LNCAP (cell line): ENCODE results near the gene SOX18.

Source experiments
- TF ChIP-seq, protein P1 (sequence below): fragments of 450-650 bp; IDR thresholded peaks from 2 replicates; pipeline ENCODE4 v1.5.1; 2017; ENCODE audit warnings: mild to moderate bottlenecking

Gene SOX18

DNA sequence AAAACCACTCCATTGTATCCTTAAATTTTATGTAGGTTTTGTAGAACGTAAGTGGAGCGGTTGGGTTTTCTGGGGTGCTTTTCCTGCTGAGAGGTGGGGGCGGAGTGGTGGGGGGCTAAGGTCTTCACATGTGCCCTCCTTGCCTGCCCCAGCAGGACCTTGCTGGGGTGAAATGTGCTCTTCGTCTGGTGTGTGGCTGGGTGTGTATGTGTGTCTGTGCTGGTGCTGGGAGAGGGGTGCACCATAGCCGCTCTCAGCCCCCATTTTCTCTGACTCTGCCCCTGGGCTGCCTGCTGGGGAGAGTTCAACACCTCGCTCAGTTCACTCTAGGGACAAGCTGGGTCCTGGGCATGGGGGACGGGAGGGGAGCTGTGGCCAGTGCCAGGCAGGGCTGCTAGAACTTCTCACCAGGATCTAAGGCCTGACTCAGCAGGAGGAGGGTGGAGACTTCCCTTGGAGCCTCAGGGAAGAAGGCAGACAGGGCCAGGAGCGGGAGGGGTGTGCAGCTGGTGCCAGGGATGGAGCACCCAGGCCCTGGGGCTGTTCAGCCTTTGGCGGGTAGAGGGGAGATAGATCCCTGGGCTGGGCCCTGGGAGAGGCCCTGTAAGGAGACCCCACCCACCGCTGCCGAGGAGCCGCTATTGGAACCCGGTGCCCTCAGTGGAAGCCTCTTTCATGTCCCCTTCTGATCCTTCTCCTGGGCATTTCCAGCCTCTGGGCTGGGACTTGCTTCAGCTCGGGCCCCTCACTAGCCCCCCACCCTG is 4.8 kb downstream of the SOX18 start:
- TF ChIP-seq, protein P1, sequence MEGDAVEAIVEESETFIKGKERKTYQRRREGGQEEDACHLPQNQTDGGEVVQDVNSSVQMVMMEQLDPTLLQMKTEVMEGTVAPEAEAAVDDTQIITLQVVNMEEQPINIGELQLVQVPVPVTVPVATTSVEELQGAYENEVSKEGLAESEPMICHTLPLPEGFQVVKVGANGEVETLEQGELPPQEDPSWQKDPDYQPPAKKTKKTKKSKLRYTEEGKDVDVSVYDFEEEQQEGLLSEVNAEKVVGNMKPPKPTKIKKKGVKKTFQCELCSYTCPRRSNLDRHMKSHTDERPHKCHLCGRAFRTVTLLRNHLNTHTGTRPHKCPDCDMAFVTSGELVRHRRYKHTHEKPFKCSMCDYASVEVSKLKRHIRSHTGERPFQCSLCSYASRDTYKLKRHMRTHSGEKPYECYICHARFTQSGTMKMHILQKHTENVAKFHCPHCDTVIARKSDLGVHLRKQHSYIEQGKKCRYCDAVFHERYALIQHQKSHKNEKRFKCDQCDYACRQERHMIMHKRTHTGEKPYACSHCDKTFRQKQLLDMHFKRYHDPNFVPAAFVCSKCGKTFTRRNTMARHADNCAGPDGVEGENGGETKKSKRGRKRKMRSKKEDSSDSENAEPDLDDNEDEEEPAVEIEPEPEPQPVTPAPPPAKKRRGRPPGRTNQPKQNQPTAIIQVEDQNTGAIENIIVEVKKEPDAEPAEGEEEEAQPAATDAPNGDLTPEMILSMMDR = no peak

DNA sequence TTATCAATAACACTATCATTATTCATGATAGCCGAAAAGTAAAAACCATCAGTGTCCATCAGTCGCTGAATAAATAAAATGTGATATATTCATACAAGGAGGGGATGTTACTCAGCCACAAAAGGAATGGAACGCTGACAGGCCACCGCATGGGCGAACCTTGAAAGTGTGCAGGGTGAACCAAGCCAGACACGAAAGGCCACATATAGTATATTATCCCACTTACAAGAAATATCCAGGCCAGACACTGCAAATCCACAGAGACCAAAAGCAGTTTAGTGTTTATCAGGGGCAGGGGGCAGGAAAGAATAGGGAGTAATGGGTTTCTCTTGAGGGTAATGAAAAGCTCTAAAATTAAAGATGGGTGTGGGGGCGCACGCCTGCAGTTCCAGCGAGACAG is 5.7 kb downstream of the SOX18 start:
- TF ChIP-seq, protein P1 = no peak

DNA sequence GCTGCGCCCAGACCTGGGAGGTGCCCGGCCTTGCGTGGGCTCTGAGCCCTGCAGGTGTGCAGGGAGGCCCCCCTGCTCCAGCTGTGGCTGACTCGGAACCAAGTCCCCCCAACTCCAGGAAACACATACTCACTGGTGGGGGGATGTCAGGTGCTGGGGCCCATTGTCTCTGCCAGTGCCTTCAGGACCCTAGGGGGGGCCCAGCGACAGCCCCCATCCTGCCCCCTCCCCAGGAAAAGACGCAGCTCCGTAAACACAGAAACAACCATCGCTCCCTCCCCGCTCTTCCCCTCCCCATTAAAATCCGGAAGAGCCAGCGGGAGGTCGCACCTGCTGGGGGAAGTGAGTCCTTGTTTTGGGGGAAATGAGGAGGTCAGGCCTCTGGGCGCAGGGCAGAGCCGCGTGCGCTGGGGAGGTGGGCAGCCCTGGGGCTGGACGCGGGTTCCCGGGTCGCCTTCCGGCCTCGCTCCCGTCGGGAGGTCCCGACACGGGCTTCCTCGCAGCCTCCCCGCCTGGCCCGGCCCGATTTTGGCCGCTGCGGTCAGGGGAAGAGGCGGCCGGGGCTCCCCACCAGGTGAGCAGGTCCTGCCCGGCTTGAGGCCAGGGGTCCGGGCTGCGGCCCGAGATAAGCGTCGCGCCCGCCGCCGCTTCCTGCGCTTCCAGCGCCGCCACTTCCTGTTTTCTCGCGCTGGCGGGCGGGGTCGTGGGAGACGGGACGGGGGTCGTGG is 7.2 kb downstream of the SOX18 start:
- TF ChIP-seq, protein P1 = no peak

DNA sequence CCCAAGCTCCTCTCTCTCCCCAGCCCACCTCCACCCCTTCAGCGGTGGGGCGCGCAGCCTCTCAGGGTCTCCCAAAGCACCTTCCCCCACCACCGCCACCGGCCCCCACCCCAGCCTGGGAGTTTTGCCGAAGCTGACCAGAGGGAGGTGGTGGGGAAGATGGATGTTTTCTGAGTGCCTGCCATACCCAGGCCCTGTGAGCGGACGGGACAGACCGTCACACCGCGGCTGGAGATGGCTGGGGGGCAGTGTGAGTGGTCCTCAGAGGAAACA is 7.7 kb downstream of the SOX18 start:
- TF ChIP-seq, protein P1 = no peak

DNA sequence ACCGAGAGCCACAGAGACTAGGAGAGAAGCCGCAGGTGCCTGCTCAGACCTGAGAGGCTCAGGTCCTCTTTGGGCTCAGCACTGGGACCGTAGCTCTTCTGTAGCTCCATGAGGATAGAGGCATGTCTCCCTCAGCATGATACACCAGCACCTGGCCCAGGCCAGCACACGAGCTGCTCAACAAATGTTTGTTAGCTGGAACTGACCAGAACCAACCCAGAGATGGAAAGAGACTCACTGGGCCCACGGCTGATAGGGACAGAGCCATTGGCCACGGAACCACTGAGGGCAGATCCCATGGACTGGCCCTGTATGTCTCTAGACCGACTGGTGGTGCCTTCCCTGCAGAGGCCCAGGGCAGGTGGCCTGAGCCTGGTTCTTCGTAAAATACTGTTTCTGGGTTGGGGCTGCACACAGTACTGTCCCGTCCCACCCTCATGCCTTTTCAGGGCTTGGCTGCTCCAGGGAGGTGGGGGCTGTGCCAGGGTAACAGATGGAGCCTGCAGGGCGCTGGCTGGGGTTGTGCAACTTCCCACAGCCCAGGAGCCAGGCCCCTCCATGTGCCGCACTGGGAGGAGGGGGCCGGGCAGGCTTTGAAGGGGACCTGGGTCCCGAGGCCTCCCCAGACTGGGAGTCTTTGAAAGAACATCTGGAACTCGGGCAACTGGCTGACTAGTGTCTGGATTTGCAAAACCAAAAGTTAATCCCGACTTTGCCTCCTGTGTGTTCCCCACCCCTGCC is 8.2 kb downstream of the SOX18 start:
- TF ChIP-seq, protein P1 = no peak

DNA sequence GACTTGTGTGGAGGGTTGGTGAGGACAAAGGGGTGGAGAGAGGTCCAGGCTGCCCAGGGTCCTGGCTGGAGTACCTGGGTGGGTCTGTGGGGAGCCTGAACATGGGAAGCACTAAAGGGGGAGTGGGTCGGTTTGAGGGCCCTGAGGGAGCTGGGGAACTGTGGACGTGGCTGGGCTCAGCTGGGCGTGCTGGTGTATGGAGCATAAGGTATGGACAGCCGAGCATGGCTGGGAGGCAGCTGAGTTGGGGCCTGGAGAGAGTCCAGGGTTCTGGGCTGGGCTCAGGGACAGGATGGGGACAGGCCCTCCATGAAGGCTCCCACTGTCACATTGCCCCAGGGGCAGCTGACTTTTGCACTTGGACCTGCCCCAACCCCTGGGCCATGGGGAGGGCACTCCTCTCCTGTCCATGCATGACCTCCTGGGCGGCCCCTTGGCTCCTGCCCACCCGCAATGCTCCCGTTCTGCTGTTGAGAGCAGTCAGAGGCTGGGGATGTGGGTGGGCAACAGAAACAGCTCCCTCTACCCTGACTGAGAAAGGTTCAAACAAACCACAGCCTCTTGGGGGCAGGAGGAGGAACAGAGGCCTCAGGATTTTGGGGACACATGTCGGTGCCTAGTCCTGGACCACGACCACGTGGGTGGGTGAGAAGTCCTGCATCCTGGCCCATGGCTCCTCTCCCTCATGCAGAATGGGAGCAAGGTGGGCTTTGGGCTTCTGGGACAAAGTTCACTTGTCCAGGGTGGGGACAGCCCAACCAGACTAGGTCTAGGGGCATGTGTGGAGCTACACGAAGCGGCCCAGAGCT is 9.0 kb downstream of the SOX18 start:
- TF ChIP-seq, protein P1 = no peak
